ENCODE measurements around the gene ABHD15.

DNA sequence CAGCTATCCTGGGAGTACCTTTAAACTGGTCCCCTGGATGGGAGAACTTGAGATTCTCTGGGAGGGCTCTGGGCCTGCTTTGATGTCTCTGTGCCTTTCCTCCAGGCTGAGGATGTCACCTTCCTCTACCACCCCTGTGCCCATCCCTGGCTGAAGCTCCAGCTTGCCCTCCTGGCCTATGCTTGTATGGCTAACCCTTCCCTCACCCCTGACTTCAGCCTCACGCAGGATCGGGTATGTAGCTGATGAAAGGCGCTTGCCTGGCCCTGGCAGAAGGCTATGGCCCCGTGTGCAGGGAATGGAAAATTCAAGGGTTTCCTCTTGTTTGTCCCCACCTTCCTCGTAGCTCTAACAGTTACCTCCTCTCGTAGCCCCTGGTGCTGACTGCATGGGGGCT is 4.6 kb upstream of the ABHD15 start:
- TF ChIP-seq CTCF (IDR thresholded peaks at IDR 0.05) = no peak
- TF ChIP-seq POLR2A (IDR thresholded peaks at IDR 0.05) = no peak
